Panc1 (cell line): ENCODE data around the gene RORC.

ENCODE experiments used
- POLR2AphosphoS5 ChIP-seq: IDR thresholded peaks from 2 replicates; pipeline ENCODE4 v1.6.1; 2012; ENCODE audit warnings: mild to moderate bottlenecking, low read depth, low read length, moderate library complexity
- SIN3A ChIP-seq: IDR thresholded peaks from 2 replicates; pipeline ENCODE4 v1.6.1; 2012; ENCODE audit warnings: low read depth, mild to moderate bottlenecking, low read length, moderate library complexity, borderline replicate concordance; ENCODE audit not compliant: insufficient read depth
- TF ChIP-seq, protein P1 (sequence below): fragments of 450-650 bp; IDR thresholded peaks from 2 replicates; pipeline ENCODE4 v1.5.1; 2017; ENCODE audit warnings: mild to moderate bottlenecking
- TF ChIP-seq, protein P2 (sequence below), 2 experiments: IDR thresholded peaks; 2 replicates each; pipeline ENCODE4 v1.6.1; 2011 to 2012; ENCODE audit warnings: low read depth in 2 of 2, control low read depth in 1 of 2, low read length in 1 of 2, mild to moderate bottlenecking in 1 of 2, moderate library complexity in 1 of 2; ENCODE audit not compliant: insufficient read depth in 1 of 2

DNA sequence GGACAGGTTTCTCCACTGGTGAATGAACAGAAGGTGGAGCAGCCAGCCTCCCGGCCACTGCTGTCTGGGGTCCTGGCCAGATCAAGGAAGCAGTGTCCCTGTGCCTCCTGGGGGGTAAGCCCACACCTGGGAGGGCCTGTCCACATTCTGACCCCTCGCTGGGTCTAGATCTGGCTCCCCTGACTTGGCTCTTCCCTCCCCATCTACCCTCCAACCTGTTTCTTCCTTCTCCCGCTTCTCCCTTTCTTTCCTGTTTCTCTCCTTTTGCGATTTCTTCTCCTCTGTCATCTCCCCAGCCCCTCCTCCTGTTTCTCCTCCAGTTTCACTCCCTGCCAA, 378 bp downstream of the RORC start:
- TF ChIP-seq, protein P1, sequence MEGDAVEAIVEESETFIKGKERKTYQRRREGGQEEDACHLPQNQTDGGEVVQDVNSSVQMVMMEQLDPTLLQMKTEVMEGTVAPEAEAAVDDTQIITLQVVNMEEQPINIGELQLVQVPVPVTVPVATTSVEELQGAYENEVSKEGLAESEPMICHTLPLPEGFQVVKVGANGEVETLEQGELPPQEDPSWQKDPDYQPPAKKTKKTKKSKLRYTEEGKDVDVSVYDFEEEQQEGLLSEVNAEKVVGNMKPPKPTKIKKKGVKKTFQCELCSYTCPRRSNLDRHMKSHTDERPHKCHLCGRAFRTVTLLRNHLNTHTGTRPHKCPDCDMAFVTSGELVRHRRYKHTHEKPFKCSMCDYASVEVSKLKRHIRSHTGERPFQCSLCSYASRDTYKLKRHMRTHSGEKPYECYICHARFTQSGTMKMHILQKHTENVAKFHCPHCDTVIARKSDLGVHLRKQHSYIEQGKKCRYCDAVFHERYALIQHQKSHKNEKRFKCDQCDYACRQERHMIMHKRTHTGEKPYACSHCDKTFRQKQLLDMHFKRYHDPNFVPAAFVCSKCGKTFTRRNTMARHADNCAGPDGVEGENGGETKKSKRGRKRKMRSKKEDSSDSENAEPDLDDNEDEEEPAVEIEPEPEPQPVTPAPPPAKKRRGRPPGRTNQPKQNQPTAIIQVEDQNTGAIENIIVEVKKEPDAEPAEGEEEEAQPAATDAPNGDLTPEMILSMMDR: no peak
- TF ChIP-seq POLR2AphosphoS5 (no peak), SIN3A (no peak)
- TF ChIP-seq, protein P2, sequence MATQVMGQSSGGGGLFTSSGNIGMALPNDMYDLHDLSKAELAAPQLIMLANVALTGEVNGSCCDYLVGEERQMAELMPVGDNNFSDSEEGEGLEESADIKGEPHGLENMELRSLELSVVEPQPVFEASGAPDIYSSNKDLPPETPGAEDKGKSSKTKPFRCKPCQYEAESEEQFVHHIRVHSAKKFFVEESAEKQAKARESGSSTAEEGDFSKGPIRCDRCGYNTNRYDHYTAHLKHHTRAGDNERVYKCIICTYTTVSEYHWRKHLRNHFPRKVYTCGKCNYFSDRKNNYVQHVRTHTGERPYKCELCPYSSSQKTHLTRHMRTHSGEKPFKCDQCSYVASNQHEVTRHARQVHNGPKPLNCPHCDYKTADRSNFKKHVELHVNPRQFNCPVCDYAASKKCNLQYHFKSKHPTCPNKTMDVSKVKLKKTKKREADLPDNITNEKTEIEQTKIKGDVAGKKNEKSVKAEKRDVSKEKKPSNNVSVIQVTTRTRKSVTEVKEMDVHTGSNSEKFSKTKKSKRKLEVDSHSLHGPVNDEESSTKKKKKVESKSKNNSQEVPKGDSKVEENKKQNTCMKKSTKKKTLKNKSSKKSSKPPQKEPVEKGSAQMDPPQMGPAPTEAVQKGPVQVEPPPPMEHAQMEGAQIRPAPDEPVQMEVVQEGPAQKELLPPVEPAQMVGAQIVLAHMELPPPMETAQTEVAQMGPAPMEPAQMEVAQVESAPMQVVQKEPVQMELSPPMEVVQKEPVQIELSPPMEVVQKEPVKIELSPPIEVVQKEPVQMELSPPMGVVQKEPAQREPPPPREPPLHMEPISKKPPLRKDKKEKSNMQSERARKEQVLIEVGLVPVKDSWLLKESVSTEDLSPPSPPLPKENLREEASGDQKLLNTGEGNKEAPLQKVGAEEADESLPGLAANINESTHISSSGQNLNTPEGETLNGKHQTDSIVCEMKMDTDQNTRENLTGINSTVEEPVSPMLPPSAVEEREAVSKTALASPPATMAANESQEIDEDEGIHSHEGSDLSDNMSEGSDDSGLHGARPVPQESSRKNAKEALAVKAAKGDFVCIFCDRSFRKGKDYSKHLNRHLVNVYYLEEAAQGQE (IDR thresholded peaks at IDR 0.05; ENCODE audit: insufficient read depth in 1 of 2, low read depth in 2 of 2, low read length in 1 of 2): no peak
